ENCODE data around the gene PAX9. TPM values are rescaled to one million over a fixed set of nuclear protein-coding genes. Genes with fewer than 3 reads are reported as not detected.

Gene PAX9
- 0.06 TPM in 1 of 2 replicates, not detected in the other for total RNA-seq

GRCh38 chr14:36661506-36662257 lies at the start of gene PAX9:
Gene PAX9, plus strand, starts transcription at chr14:36661860. Its CDS starts 230 bp downstream, at chr14:36662090.

Other genes with a start within 250 kb of the PAX9 start
- not detected in 2 replicates for gene NKX2-1, start 141.6 kb upstream of the PAX9 start, total RNA-seq
- gene NKX2-8, start 79.2 kb upstream of the PAX9 start, total RNA-seq = not detected in 2 replicates

Measured in bladder microvascular endothelial cell (primary cell).